Measurements from ENCODE around the gene GAB1. TPM values are rescaled to one million over a fixed set of nuclear protein-coding genes. Genes with fewer than 3 reads are reported as not detected.

GAB1 gene
- total RNA-seq, 1 experiment from 2014 or later = 3.8 TPM

DNA sequence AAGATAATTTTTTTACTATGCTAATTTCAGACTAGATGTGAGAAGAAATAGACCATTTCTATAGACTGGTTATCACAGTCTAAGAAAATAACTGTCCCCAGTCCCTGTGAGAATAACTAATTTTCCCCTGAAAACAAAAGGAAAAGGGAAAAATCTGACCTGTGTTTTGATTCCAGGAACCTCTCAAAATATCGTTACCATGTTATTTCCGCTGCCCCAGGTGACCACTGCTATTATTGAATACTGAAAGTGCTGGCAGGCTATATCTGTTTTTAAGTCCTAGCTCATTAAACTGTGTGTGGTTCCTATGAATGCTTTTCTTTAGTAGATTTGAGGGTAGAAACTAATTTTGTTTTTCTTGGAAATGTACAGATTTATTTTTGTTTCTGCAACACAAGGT is 83.6 kb downstream of the GAB1 start:
- no peak overlapping the region for H3K27ac ChIP-seq (ENCODE audit: low read depth, low read length)
- no peaks in the 10 kb centered on the region for H3K4me1 ChIP-seq (ENCODE audit: control insufficient read depth in 1 of 2, insufficient read depth in 2 of 2, low read length in 2 of 2)
- H3K4me3 ChIP-seq (replicated peaks in 1 of 2; ENCODE audit: low read depth in 1 of 2, low read length in 2 of 2) = no peak overlapping the region
- no peaks in the 10 kb centered on the region for H3K79me2 ChIP-seq (ENCODE audit: insufficient read depth, low read length)
- DNase-seq (ENCODE audit: low read depth, low spot score) (no peak), ATAC-seq (no peak)
- H3K9me3 ChIP-seq (ENCODE audit: control insufficient read depth in 1 of 2, insufficient read depth in 1 of 2, low read depth in 1 of 2, low read length in 2 of 2) = no peaks in the 10 kb centered on the region
- no peak overlapping the region for H2AFZ ChIP-seq (ENCODE audit: low read depth, low read length, poor library complexity, severe bottlenecking)
- POLR2A ChIA-PET = no interaction called here
- H3K27me3 ChIP-seq (ENCODE audit: insufficient read depth, low read length) = no peaks in the 10 kb centered on the region
- no peaks in the 10 kb centered on the region for H4K20me1 ChIP-seq (ENCODE audit: insufficient read depth)
- RAD21 ChIA-PET (ENCODE audit: low non-redundant PET in 1 of 2, low total read pairs in 2 of 2, uncharacterized antibody in 2 of 2, unreplicated experiment in 2 of 2) = no interaction called here
- no peaks in the 10 kb centered on the region for H3K9me2 ChIP-seq (ENCODE audit: insufficient read depth)
- BruUV-seq (replicated peaks) = no TSS peak
- TF ChIP-seq CBX3 (IDR thresholded peaks at IDR 0.05; ENCODE audit: low read depth) = no peak
- no peak for TF ChIP-seq POLR2A (IDR thresholded peaks at IDR 0.05; ENCODE audit: borderline replicate concordance, extremely low read depth, insufficient read depth, insufficient read length)
- TF ChIP-seq, protein P1, sequence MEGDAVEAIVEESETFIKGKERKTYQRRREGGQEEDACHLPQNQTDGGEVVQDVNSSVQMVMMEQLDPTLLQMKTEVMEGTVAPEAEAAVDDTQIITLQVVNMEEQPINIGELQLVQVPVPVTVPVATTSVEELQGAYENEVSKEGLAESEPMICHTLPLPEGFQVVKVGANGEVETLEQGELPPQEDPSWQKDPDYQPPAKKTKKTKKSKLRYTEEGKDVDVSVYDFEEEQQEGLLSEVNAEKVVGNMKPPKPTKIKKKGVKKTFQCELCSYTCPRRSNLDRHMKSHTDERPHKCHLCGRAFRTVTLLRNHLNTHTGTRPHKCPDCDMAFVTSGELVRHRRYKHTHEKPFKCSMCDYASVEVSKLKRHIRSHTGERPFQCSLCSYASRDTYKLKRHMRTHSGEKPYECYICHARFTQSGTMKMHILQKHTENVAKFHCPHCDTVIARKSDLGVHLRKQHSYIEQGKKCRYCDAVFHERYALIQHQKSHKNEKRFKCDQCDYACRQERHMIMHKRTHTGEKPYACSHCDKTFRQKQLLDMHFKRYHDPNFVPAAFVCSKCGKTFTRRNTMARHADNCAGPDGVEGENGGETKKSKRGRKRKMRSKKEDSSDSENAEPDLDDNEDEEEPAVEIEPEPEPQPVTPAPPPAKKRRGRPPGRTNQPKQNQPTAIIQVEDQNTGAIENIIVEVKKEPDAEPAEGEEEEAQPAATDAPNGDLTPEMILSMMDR (IDR thresholded peaks at IDR 0.05 in 2 of 3, conservative IDR thresholded peaks at IDR 0.05 in 1 of 3; ENCODE audit: borderline replicate concordance in 1 of 3, insufficient read depth in 1 of 3, low read depth in 2 of 3, low read length in 2 of 3) = no peak
- TF ChIP-seq SP1 (IDR thresholded peaks at IDR 0.05; ENCODE audit: low read depth) = no peak
- TF ChIP-seq, protein P2, sequence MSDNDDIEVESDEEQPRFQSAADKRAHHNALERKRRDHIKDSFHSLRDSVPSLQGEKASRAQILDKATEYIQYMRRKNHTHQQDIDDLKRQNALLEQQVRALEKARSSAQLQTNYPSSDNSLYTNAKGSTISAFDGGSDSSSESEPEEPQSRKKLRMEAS (IDR thresholded peaks at IDR 0.05) = no peak
- TF ChIP-seq SIN3A (IDR thresholded peaks at IDR 0.05; ENCODE audit: low read depth) = no peak
- no peak for TF ChIP-seq SRF (IDR thresholded peaks at IDR 0.05; ENCODE audit: low read depth)
- intact Hi-C loops (cut with micrococcal nuclease) = no loop called here
- no peaks in the 10 kb centered on the region for H3K36me3 ChIP-seq (ENCODE audit: control insufficient read depth in 1 of 2, insufficient read depth in 2 of 2, low read length in 2 of 2)
- H3K4me2 ChIP-seq (ENCODE audit: low read length) = no peak overlapping the region
- CTCF ChIA-PET = no interaction called here
- H3K9ac ChIP-seq (ENCODE audit: low read length) = no peak overlapping the region

DNA sequence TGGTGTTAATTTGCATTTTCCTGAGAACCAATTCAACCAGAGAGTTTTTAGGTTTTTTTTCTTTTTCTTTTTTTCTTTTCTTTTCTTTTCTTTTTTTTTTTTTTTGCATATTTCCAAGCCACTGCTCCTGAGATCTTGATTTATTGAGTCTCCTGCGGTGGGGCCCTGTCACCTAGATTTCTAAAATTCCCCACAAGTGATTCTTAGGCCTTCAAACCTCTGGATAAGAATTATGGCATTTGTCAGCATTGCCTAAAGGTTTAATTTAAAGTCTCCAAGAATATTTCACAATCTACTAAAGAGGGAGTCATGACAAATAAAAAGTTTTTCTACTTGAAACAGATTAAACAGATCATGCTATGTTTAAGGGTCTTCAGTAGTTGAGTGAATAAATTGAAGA is 84.9 kb downstream of the GAB1 start:
- H3K9me3 ChIP-seq (ENCODE audit: control insufficient read depth in 1 of 2, insufficient read depth in 1 of 2, low read depth in 1 of 2, low read length in 2 of 2) = no peaks in the 10 kb centered on the region
- H3K4me3 ChIP-seq (replicated peaks in 1 of 2; ENCODE audit: low read depth in 1 of 2, low read length in 2 of 2) = no peak overlapping the region
- no peak overlapping the region for H3K4me2 ChIP-seq (ENCODE audit: low read length)
- DNase-seq (ENCODE audit: low read depth, low spot score) (no peak), ATAC-seq (no peak)
- ChIA-PET RAD21 (ENCODE audit: low non-redundant PET in 1 of 2, low total read pairs in 2 of 2, uncharacterized antibody in 2 of 2, unreplicated experiment in 2 of 2) (no interaction called here), CTCF (no interaction called here), POLR2A (no interaction called here)
- intact Hi-C loops (cut with micrococcal nuclease) = no loop called here
- no peaks in the 10 kb centered on the region for H4K20me1 ChIP-seq (ENCODE audit: insufficient read depth)
- H3K27ac ChIP-seq (ENCODE audit: low read depth, low read length) = no peak overlapping the region
- H3K36me3 ChIP-seq (ENCODE audit: control insufficient read depth in 1 of 2, insufficient read depth in 2 of 2, low read length in 2 of 2) = no peaks in the 10 kb centered on the region
- no peak overlapping the region for H2AFZ ChIP-seq (ENCODE audit: low read depth, low read length, poor library complexity, severe bottlenecking)
- H3K9ac ChIP-seq (ENCODE audit: low read length) = no peak overlapping the region
- H3K79me2 ChIP-seq (ENCODE audit: insufficient read depth, low read length) = no peaks in the 10 kb centered on the region
- H3K4me1 ChIP-seq (ENCODE audit: control insufficient read depth in 1 of 2, insufficient read depth in 2 of 2, low read length in 2 of 2) = no peaks in the 10 kb centered on the region
- H3K27me3 ChIP-seq (ENCODE audit: insufficient read depth, low read length) = no peaks in the 10 kb centered on the region
- H3K9me2 ChIP-seq (ENCODE audit: insufficient read depth) = no peaks in the 10 kb centered on the region
- no TSS peak for BruUV-seq (replicated peaks)
- TF ChIP-seq ZNF274 (IDR thresholded peaks at IDR 0.05; ENCODE audit: low read depth, low read length) (no peak), CEBPB (IDR thresholded peaks at IDR 0.05; ENCODE audit: low read depth) (no peak), EZH2phosphoT487 (IDR thresholded peaks at IDR 0.05; ENCODE audit: borderline replicate concordance) (no peak), POLR2A (IDR thresholded peaks at IDR 0.05; ENCODE audit: borderline replicate concordance, extremely low read depth, insufficient read depth, insufficient read length) (no peak)
- TF ChIP-seq, protein P3, sequence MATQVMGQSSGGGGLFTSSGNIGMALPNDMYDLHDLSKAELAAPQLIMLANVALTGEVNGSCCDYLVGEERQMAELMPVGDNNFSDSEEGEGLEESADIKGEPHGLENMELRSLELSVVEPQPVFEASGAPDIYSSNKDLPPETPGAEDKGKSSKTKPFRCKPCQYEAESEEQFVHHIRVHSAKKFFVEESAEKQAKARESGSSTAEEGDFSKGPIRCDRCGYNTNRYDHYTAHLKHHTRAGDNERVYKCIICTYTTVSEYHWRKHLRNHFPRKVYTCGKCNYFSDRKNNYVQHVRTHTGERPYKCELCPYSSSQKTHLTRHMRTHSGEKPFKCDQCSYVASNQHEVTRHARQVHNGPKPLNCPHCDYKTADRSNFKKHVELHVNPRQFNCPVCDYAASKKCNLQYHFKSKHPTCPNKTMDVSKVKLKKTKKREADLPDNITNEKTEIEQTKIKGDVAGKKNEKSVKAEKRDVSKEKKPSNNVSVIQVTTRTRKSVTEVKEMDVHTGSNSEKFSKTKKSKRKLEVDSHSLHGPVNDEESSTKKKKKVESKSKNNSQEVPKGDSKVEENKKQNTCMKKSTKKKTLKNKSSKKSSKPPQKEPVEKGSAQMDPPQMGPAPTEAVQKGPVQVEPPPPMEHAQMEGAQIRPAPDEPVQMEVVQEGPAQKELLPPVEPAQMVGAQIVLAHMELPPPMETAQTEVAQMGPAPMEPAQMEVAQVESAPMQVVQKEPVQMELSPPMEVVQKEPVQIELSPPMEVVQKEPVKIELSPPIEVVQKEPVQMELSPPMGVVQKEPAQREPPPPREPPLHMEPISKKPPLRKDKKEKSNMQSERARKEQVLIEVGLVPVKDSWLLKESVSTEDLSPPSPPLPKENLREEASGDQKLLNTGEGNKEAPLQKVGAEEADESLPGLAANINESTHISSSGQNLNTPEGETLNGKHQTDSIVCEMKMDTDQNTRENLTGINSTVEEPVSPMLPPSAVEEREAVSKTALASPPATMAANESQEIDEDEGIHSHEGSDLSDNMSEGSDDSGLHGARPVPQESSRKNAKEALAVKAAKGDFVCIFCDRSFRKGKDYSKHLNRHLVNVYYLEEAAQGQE (IDR thresholded peaks at IDR 0.05; ENCODE audit: low read depth) = no peak
- TF ChIP-seq, protein P4, sequence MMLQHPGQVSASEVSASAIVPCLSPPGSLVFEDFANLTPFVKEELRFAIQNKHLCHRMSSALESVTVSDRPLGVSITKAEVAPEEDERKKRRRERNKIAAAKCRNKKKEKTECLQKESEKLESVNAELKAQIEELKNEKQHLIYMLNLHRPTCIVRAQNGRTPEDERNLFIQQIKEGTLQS (IDR thresholded peaks at IDR 0.05) = no peak
- TF ChIP-seq, protein P1 (IDR thresholded peaks at IDR 0.05 in 2 of 3, conservative IDR thresholded peaks at IDR 0.05 in 1 of 3; ENCODE audit: borderline replicate concordance in 1 of 3, insufficient read depth in 1 of 3, low read depth in 2 of 3, low read length in 2 of 3) = no peak
- TF ChIP-seq, protein P2 (IDR thresholded peaks at IDR 0.05) = no peak

All from HCT116 (cell line).